H9 (cell line): ENCODE measurements around the gene TMTC3. TPM values are rescaled to one million over a fixed set of nuclear protein-coding genes. Genes with fewer than 3 reads are reported as not detected.
"Not testable (repeated sequence)": the region's sequence is repeated elsewhere in the genome, so short reads cannot be mapped to it uniquely, and the experiment has no call there.

Source experiments
- DNase-seq: peaks from one replicate; pipeline ENCODE4 v3.0.0-alpha.2; 2017
- H2AFZ ChIP-seq: one replicate; pipeline ENCODE4 v1.6.1; 2013; ENCODE audit warnings: mild to moderate bottlenecking, low read length, control low read depth, moderate library complexity
- H2AK5ac ChIP-seq: 2 replicates; pipeline ENCODE4 v1.6.1; 2013; ENCODE audit warnings: low read length, control low read depth, mixed read lengths; ENCODE audit not compliant: insufficient read length
- H2BK120ac ChIP-seq: one replicate; pipeline ENCODE4 v1.6.1; 2013; ENCODE audit warnings: low read depth, mild to moderate bottlenecking, low read length, control low read depth, inconsistent platforms; ENCODE audit not compliant: poor library complexity, severe bottlenecking
- H2BK12ac ChIP-seq: 2 replicates; pipeline ENCODE4 v1.6.1; 2013; ENCODE audit warnings: low read length, control low read depth, mixed read lengths, low read depth; ENCODE audit not compliant: insufficient read length
- H2BK15ac ChIP-seq: 2 replicates; pipeline ENCODE4 v1.6.1; 2013; ENCODE audit warnings: low read depth, low read length, control low read depth
- H2BK20ac ChIP-seq: one replicate; pipeline ENCODE4 v1.6.1; 2013; ENCODE audit warnings: low read depth, mild to moderate bottlenecking, low read length, control low read depth, inconsistent platforms; ENCODE audit not compliant: poor library complexity, severe bottlenecking
- H2BK5ac ChIP-seq: 2 replicates; pipeline ENCODE4 v1.6.1; 2013; ENCODE audit warnings: low read length, control low read depth, mixed read lengths; ENCODE audit not compliant: insufficient read length
- H3K14ac ChIP-seq: 2 replicates; pipeline ENCODE4 v1.6.1; 2013; ENCODE audit warnings: low read length, control low read depth; ENCODE audit not compliant: insufficient read depth
- H3K18ac ChIP-seq: 2 replicates; pipeline ENCODE4 v1.6.1; 2013; ENCODE audit warnings: low read depth, mild to moderate bottlenecking, mixed read lengths, low read length, control low read depth; ENCODE audit not compliant: insufficient read length
- H3K23ac ChIP-seq: 2 replicates; pipeline ENCODE4 v1.6.1; 2013; ENCODE audit warnings: low read length, control low read depth, mixed read lengths, low read depth; ENCODE audit not compliant: insufficient read length
- H3K23me2 ChIP-seq: 2 replicates; pipeline ENCODE4 v1.6.1; 2013; ENCODE audit warnings: low read depth, mild to moderate bottlenecking, mixed read lengths, low read length, control low read depth; ENCODE audit not compliant: insufficient read length, poor library complexity, severe bottlenecking
- H3K27ac ChIP-seq: 2 replicates; pipeline ENCODE4 v1.5.1; 2013; ENCODE audit warnings: low read length, control low read depth, mixed read lengths, low read depth; ENCODE audit not compliant: insufficient read length
- H3K27me3 ChIP-seq: 2 replicates; pipeline ENCODE4 v1.6.1; 2013; ENCODE audit warnings: low read length, control low read depth, inconsistent platforms; ENCODE audit not compliant: insufficient read depth
- H3K4ac ChIP-seq: 2 replicates; pipeline ENCODE4 v1.6.1; 2013; ENCODE audit warnings: low read depth, mild to moderate bottlenecking, control low read depth, inconsistent platforms, low read length, moderate library complexity
- H3K4me1 ChIP-seq: 2 replicates; pipeline ENCODE4 v1.6.1; 2013; ENCODE audit warnings: low read length, control low read depth, inconsistent platforms; ENCODE audit not compliant: insufficient read depth
- H3K4me2 ChIP-seq: 2 replicates; pipeline ENCODE4 v1.6.1; 2013; ENCODE audit warnings: low read length, control low read depth, mixed read lengths; ENCODE audit not compliant: insufficient read length, insufficient read depth
- H3K56ac ChIP-seq: 2 replicates; pipeline ENCODE4 v1.6.1; 2013; ENCODE audit warnings: low read depth, mild to moderate bottlenecking, mixed read lengths, low read length, control low read depth; ENCODE audit not compliant: insufficient read length
- H3K79me1 ChIP-seq: 2 replicates; pipeline ENCODE4 v1.6.1; 2013; ENCODE audit warnings: low read depth, mild to moderate bottlenecking, moderate library complexity, low read length, control low read depth, inconsistent platforms; ENCODE audit not compliant: insufficient read depth, poor library complexity, severe bottlenecking
- H3K79me2 ChIP-seq: 2 replicates; pipeline ENCODE4 v1.6.1; 2013; ENCODE audit warnings: low read length, control low read depth, inconsistent platforms; ENCODE audit not compliant: insufficient read depth
- H3K9ac ChIP-seq: 2 replicates; pipeline ENCODE4 v1.6.1; 2013; ENCODE audit warnings: low read length, control low read depth, mixed read lengths; ENCODE audit not compliant: insufficient read length; ENCODE audit errors: extremely low read depth
- H3K9me3 ChIP-seq: one replicate; pipeline ENCODE4 v1.6.1; 2013; ENCODE audit warnings: low read depth, low read length, inconsistent platforms; ENCODE audit not compliant: control insufficient read depth
- H3T11ph ChIP-seq: one replicate; pipeline ENCODE4 v1.6.1; 2013; ENCODE audit warnings: mild to moderate bottlenecking, low read length, control low read depth, inconsistent platforms
- H4K20me1 ChIP-seq: one replicate; pipeline ENCODE4 v1.6.1; 2013; ENCODE audit not compliant: control insufficient read depth, insufficient read length, insufficient read depth
- H4K5ac ChIP-seq: 2 replicates; pipeline ENCODE4 v1.6.1; 2013; ENCODE audit warnings: low read depth, mild to moderate bottlenecking, mixed read lengths, low read length, control low read depth; ENCODE audit not compliant: insufficient read length
- H4K8ac ChIP-seq: replicated peaks from 2 replicates; pipeline ENCODE4 v1.6.1; 2013; ENCODE audit warnings: low read length, control low read depth, mixed read lengths, low read depth; ENCODE audit not compliant: insufficient read length
- H4K91ac ChIP-seq: 2 replicates; pipeline ENCODE4 v1.6.1; 2013; ENCODE audit warnings: low read depth, mild to moderate bottlenecking, moderate library complexity, mixed read lengths, low read length, control low read depth; ENCODE audit not compliant: insufficient read length
- H3K27ac Mint-ChIP-seq, 3 experiments: 2 replicates in 2 of 3; 3 replicates in 1 of 3; pipeline ENCODE4 v1.8.0; 2020 to 2021; ENCODE audit warnings: mixed read lengths in 3 of 3, mild to moderate bottlenecking in 1 of 3, moderate library complexity in 1 of 3
- H3K27me3 Mint-ChIP-seq: 2 replicates; pipeline ENCODE4 v1.8.0; 2021; ENCODE audit warnings: low read depth, mild to moderate bottlenecking, moderate library complexity, mixed read lengths
- H3K36me3 Mint-ChIP-seq, 3 experiments: 2 replicates in 2 of 3; 3 replicates in 1 of 3; pipeline ENCODE4 v1.8.0; 2020 to 2021; ENCODE audit warnings: low read depth in 3 of 3, mixed read lengths in 3 of 3; ENCODE audit not compliant: insufficient read depth in 1 of 3
- H3K4me1 Mint-ChIP-seq, 2 experiments: 2 replicates each; pipeline ENCODE4 v1.8.0; 2020; ENCODE audit warnings: mixed read lengths in 2 of 2
- H3K4me3 Mint-ChIP-seq, 2 experiments: 2 replicates in 1 of 2; 3 replicates in 1 of 2; pipeline ENCODE4 v1.8.0; 2020 to 2021; ENCODE audit warnings: mild to moderate bottlenecking in 2 of 2, mixed read lengths in 2 of 2, moderate library complexity in 1 of 2
- H3K9me3 Mint-ChIP-seq, 2 experiments: 2 replicates in 1 of 2; 3 replicates in 1 of 2; pipeline ENCODE4 v1.8.0; 2020; ENCODE audit warnings: mild to moderate bottlenecking in 2 of 2, mixed read lengths in 2 of 2, moderate library complexity in 1 of 2
- WGBS: extraction: QIAGEN DNeasy Blood & Tissue Kit; methylation state at CpG from one replicate; pipeline ENCODE4 v1.1.7; 2013; ENCODE audit warnings: missing lambda C conversion rate, low lambda C conversion rate, mixed read lengths; ENCODE audit not compliant: insufficient read length; ENCODE audit errors: extremely low coverage; 5-methylcytosine and 5-hydroxymethylcytosine counted together
- total RNA-seq: library from RNA; stranded (reverse); gene quantifications from 2 replicates; pipeline ENCODE4 v1.2.1, GENCODE V29; 2021
- TF ChIP-seq, protein P1 (sequence below): fragments of 200-600 bp; sonication (generic); conservative IDR thresholded peaks from 3 replicates; pipeline ENCODE4 v1.8.0; 2021; ENCODE audit warnings: antibody characterized with exemption, mild to moderate bottlenecking

The TMTC3 gene
- total RNA-seq, 1 experiment from 2014 or later: 37.7 TPM

DNA sequence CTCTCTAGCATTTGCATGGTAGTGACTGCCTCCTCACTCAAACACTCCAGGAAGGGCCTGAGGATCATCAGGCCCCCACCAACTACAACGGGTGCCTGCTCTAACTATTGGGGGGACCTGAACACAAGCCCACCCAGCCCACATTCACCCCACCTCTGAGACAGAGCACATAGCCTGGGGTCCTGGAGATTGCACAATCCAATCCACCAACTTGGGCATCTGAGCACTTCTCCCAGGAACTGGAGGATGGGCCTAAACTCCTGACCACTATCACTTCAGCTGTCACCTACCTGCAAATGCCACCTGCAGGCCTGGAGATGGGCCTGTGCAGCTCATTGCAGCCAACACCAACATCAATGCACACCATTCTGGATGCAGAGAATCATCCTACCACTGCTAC lies 66.6 kb downstream of the TMTC3 start:
- Histone ChIP-seq H4K5ac (no peak overlapping the region), H3K18ac (no peak overlapping the region), H2BK12ac (no peak overlapping the region), H3T11ph (no peak overlapping the region), H4K8ac (no peak overlapping the region), H3K56ac (no peak overlapping the region), H2BK20ac (no peak overlapping the region), H3K27ac (no peak overlapping the region), H2BK120ac (no peak overlapping the region), H3K79me2 (no peaks in the 10 kb centered on the region), H3K4me2 (no peak overlapping the region), H3K23me2 (no peaks in the 10 kb centered on the region), H3K14ac (no peak overlapping the region), H3K27me3 (no peaks in the 10 kb centered on the region), H3K9me3 (peaks cover 11% of the 10 kb centered on the region), H4K20me1 (no peaks in the 10 kb centered on the region), H2AFZ (no peak overlapping the region), H3K9ac (no peak overlapping the region), H3K79me1 (no peaks in the 10 kb centered on the region), H3K4me1 (no peaks in the 10 kb centered on the region), H2BK15ac (no peak overlapping the region), H2AK5ac (no peak overlapping the region), H3K23ac (no peak overlapping the region), H3K4ac (no peak overlapping the region), H2BK5ac (no peak overlapping the region), H4K91ac (no peak overlapping the region)
- H3K9me3 Mint-ChIP-seq: peaks cover 41 to 44% of the 10 kb centered on the region in 2 experiments
- H3K4me3 Mint-ChIP-seq: no peak overlapping the region
- H3K4me1 Mint-ChIP-seq: no peaks in the 10 kb centered on the region
- H3K36me3 Mint-ChIP-seq: peaks cover 14 to 39% (median 25%) of the 10 kb centered on the region in 3 experiments
- no peak for DNase-seq
- WGBS: no CpG with 5 or more reads among the region's 1 CpG
- TF ChIP-seq, protein P1, sequence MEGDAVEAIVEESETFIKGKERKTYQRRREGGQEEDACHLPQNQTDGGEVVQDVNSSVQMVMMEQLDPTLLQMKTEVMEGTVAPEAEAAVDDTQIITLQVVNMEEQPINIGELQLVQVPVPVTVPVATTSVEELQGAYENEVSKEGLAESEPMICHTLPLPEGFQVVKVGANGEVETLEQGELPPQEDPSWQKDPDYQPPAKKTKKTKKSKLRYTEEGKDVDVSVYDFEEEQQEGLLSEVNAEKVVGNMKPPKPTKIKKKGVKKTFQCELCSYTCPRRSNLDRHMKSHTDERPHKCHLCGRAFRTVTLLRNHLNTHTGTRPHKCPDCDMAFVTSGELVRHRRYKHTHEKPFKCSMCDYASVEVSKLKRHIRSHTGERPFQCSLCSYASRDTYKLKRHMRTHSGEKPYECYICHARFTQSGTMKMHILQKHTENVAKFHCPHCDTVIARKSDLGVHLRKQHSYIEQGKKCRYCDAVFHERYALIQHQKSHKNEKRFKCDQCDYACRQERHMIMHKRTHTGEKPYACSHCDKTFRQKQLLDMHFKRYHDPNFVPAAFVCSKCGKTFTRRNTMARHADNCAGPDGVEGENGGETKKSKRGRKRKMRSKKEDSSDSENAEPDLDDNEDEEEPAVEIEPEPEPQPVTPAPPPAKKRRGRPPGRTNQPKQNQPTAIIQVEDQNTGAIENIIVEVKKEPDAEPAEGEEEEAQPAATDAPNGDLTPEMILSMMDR: no peak
- no peak overlapping the region for H3K27ac Mint-ChIP-seq
- no peaks in the 10 kb centered on the region; the same call in 1 of the 2 replicates for H3K27me3 Mint-ChIP-seq

DNA sequence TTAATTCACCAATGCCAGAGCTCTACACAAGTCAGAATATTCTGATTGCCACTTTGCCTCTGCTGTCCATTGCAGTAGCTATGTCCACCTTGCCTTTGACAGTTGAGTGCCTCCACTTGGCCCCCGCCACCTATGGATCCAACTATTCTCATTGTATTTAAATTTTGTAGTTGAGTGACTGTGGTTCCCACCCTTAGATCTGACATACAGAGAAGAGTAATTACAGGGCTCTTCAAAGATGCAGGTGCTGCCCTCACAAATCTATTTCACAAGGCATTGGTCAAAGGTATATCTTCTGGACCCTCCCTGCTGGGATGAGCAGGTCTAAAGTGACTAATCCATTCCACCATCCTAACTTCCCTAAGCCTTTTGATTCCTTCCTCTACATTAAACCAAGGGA lies 68.2 kb downstream of the TMTC3 start:
- not testable (repeated sequence) for H3K27ac Mint-ChIP-seq, H4K5ac ChIP-seq, H4K91ac ChIP-seq, H2BK120ac ChIP-seq, H2BK12ac ChIP-seq, H3K4me3 Mint-ChIP-seq, H3K4me1 ChIP-seq, H3T11ph ChIP-seq, H3K27ac ChIP-seq, H4K20me1 ChIP-seq, DNase-seq, H3K9ac ChIP-seq, H2AFZ ChIP-seq, H3K14ac ChIP-seq, H3K23me2 ChIP-seq, H3K27me3 Mint-ChIP-seq, H3K79me2 ChIP-seq, H3K4me2 ChIP-seq, H2BK15ac ChIP-seq, H3K4ac ChIP-seq, H3K79me1 ChIP-seq, H2AK5ac ChIP-seq, H3K27me3 ChIP-seq, H2BK5ac ChIP-seq, H3K18ac ChIP-seq, H4K8ac ChIP-seq, H3K4me1 Mint-ChIP-seq, H3K56ac ChIP-seq, H2BK20ac ChIP-seq, H3K23ac ChIP-seq
- no CpG with 5 or more reads among the region's 1 CpG for WGBS
- Mint-ChIP-seq H3K36me3 (peaks cover 9 to 28% (median 16%) of the 10 kb centered on the region in 3 experiments), H3K9me3 (peaks cover 39 to 41% of the 10 kb centered on the region in 2 experiments)
- H3K9me3 ChIP-seq: peaks cover 11% of the 10 kb centered on the region
